K562 (cell line): ENCODE measurements around the gene GPR3. TPM values are rescaled to one million over a fixed set of nuclear protein-coding genes. Genes with fewer than 3 reads are reported as not detected.

Experiments
- BACH1 ChIP-seq: fragments of 200-800 bp; sonication (Bioruptor generic); IDR thresholded peaks from 2 replicates; pipeline ENCODE4 v1.6.1; 2016; ENCODE audit warnings: missing genetic modification characterization, missing compliant biosample characterization
- BDP1 ChIP-seq: IDR thresholded peaks from 3 replicates; pipeline ENCODE4 v1.6.1; 2011; ENCODE audit not compliant: insufficient read length, insufficient read depth
- CAMTA2 ChIP-seq: fragments of 250-450 bp; sonication (Bioruptor Pico); conservative IDR thresholded peaks from 2 replicates; pipeline ENCODE4 v1.5.1; 2022
- CXXC5 ChIP-seq: fragments of 250-450 bp; sonication (Bioruptor Pico); IDR thresholded peaks from 2 replicates; pipeline ENCODE4 v1.8.0; 2022; ENCODE audit warnings: inconsistent platforms, mild to moderate bottlenecking, moderate library complexity
- DDX20 ChIP-seq: fragments of 450-650 bp; IDR thresholded peaks from 2 replicates; pipeline ENCODE4 v1.6.1; 2016; ENCODE audit warnings: missing genetic modification characterization, low read depth, mild to moderate bottlenecking, missing compliant biosample characterization, moderate library complexity
- EZH2 ChIP-seq: IDR thresholded peaks from 2 replicates; pipeline ENCODE4 v1.6.1; 2012; ENCODE audit warnings: low read depth, mild to moderate bottlenecking, inconsistent platforms, low read length, borderline replicate concordance
- HDGF ChIP-seq: fragments of 450-650 bp; IDR thresholded peaks from 2 replicates; pipeline ENCODE4 v1.6.1; 2016
- NR2C1 ChIP-seq, 2 experiments: fragments of 450-650 bp; IDR thresholded peaks; 2 replicates each; pipeline ENCODE4 v1.6.1; 2017; ENCODE audit warnings: mild to moderate bottlenecking in 2 of 2, antibody characterized with exemption in 1 of 2, inconsistent platforms in 1 of 2, missing compliant biosample characterization in 1 of 2, missing genetic modification characterization in 1 of 2
- PHF21A ChIP-seq: fragments of 450-650 bp; IDR thresholded peaks from 2 replicates; pipeline ENCODE4 v1.6.1; 2017; ENCODE audit warnings: low read depth, borderline replicate concordance
- POLR2AphosphoS5 ChIP-seq: IDR thresholded peaks from 2 replicates; pipeline ENCODE4 v1.6.1; 2011; ENCODE audit warnings: mild to moderate bottlenecking, low read depth, low read length, moderate library complexity; ENCODE audit not compliant: control insufficient read depth, insufficient read depth
- RHOXF2B ChIP-seq: fragments of 250-450 bp; sonication (Bioruptor Pico); conservative IDR thresholded peaks from 2 replicates; pipeline ENCODE4 v1.5.1; 2021
- SIRT6 ChIP-seq: IDR thresholded peaks from one replicate; pipeline ENCODE4 v1.6.1; 2012; ENCODE audit warnings: low read depth, mild to moderate bottlenecking, control low read depth, inconsistent platforms, low read length, moderate library complexity
- SNRNP70 ChIP-seq: fragments of 200-400 bp; formaldehyde crosslinking; optimal IDR thresholded peaks from 2 replicates; pipeline ENCODE3; 2017; ENCODE audit warnings: low read depth, low read length
- SREBF2 ChIP-seq: sonication (generic); formaldehyde crosslinking; IDR thresholded peaks from 2 replicates; pipeline ENCODE4 v1.4.0; 2020; ENCODE audit warnings: mild to moderate bottlenecking, missing genetic modification reagents
- TBL1XR1 ChIP-seq, 2 experiments: IDR thresholded peaks; 2 replicates each; pipeline ENCODE4 v1.6.1; 2012; ENCODE audit warnings: improper control_type of control experiment in 2 of 2, low read length in 2 of 2, mild to moderate bottlenecking in 1 of 2
- TFAM ChIP-seq: fragments of 250-450 bp; sonication (Bioruptor Pico); conservative IDR thresholded peaks from 2 replicates; pipeline ENCODE4 v1.5.0; 2021; ENCODE audit warnings: mild to moderate bottlenecking, moderate library complexity
- ZNF3 ChIP-seq: fragments of 250-450 bp; sonication (Bioruptor Pico); IDR thresholded peaks from 2 replicates; pipeline ENCODE4 v1.5.0; 2021; ENCODE audit warnings: mild to moderate bottlenecking, moderate library complexity
- ZNF431 ChIP-seq: sonication (generic); formaldehyde crosslinking; IDR thresholded peaks from 2 replicates; pipeline ENCODE4 v1.8.0; 2022; ENCODE audit warnings: mild to moderate bottlenecking, missing genetic modification reagents
- ZNF444 ChIP-seq: fragments of 250-450 bp; sonication (Bioruptor Pico); IDR thresholded peaks from 2 replicates; pipeline ENCODE4 v1.4.0; 2020; ENCODE audit warnings: mild to moderate bottlenecking, moderate library complexity
- ZNF584 ChIP-seq: fragments of 200-800 bp; sonication (Bioruptor generic); IDR thresholded peaks from 2 replicates; pipeline ENCODE4 v1.6.1; 2016; ENCODE audit warnings: low read depth, mild to moderate bottlenecking, missing genetic modification characterization, missing compliant biosample characterization
- polyA plus RNA-seq, 8 experiments: library from polyadenylated mRNA; depleted of rRNA in 4 of 8; stranded (reverse) in 5 of 8; unstranded in 3 of 8; fragments of >200 nt; fragmentation: Nextera tagmentation in 2 of 8; fragmentation: Illumina TruSeq in 1 of 8; extraction: Ambion mirVana in 2 of 8; extraction: Trizol in 1 of 8; gene quantifications; 2 replicates each; pipeline versions ENCODE4 v1.2.1 to v1.2.3, GENCODE V29; 2011 to 2014; ENCODE audit warnings: inconsistent platforms in 1 of 8, missing spikeins in 1 of 8
- total RNA-seq, 7 experiments: library from RNA; depleted of rRNA in 6 of 7; stranded (reverse); fragments of >200 nt in 6 of 7; fragmentation: Illumina TruSeq in 2 of 7; extraction: Trizol in 2 of 7; gene quantifications; 2 replicates each; pipeline versions ENCODE4 v1.2.1 to v1.2.3, GENCODE V29; 2011 to 2021; ENCODE audit warnings: low replicate concordance in 1 of 7
- TF ChIP-seq, protein P1 (sequence below): fragments of 250-450 bp; sonication (Bioruptor Pico); IDR thresholded peaks from 2 replicates; pipeline ENCODE4 v1.5.0; 2022; ENCODE audit warnings: mild to moderate bottlenecking
- TF ChIP-seq, protein P2 (sequence below): sonication (generic); formaldehyde crosslinking; IDR thresholded peaks from 2 replicates; pipeline ENCODE4 v1.8.1; 2023; ENCODE audit warnings: mild to moderate bottlenecking, missing genetic modification reagents, moderate library complexity
- TF ChIP-seq, protein P3 (sequence below): fragments of 250-450 bp; sonication (Bioruptor Pico); IDR thresholded peaks from 2 replicates; pipeline ENCODE4 v1.5.1; 2021; ENCODE audit warnings: mild to moderate bottlenecking

Gene GPR3
- total and polyA plus RNA-seq, 9 of the 15 experiments (the other 6 are each of a cell fraction or from before 2014, with no cell fraction given), result 0.24 to 11.5 (median 3.7) TPM

GRCh38 chr1:27365372-27366112 lies 26.9 kb upstream of the GPR3 start (continued):
- TF ChIP-seq, protein P1, sequence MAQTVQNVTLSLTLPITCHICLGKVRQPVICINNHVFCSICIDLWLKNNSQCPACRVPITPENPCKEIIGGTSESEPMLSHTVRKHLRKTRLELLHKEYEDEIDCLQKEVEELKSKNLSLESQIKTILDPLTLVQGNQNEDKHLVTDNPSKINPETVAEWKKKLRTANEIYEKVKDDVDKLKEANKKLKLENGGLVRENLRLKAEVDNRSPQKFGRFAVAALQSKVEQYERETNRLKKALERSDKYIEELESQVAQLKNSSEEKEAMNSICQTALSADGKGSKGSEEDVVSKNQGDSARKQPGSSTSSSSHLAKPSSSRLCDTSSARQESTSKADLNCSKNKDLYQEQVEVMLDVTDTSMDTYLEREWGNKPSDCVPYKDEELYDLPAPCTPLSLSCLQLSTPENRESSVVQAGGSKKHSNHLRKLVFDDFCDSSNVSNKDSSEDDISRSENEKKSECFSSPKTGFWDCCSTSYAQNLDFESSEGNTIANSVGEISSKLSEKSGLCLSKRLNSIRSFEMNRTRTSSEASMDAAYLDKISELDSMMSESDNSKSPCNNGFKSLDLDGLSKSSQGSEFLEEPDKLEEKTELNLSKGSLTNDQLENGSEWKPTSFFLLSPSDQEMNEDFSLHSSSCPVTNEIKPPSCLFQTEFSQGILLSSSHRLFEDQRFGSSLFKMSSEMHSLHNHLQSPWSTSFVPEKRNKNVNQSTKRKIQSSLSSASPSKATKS, result no peak
- TF ChIP-seq CXXC5, result no peak; the same call in 1 of the 2 replicates
- TF ChIP-seq SIRT6, result no peak
- TF ChIP-seq, protein P2, sequence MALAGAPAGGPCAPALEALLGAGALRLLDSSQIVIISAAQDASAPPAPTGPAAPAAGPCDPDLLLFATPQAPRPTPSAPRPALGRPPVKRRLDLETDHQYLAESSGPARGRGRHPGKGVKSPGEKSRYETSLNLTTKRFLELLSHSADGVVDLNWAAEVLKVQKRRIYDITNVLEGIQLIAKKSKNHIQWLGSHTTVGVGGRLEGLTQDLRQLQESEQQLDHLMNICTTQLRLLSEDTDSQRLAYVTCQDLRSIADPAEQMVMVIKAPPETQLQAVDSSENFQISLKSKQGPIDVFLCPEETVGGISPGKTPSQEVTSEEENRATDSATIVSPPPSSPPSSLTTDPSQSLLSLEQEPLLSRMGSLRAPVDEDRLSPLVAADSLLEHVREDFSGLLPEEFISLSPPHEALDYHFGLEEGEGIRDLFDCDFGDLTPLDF (CRISPR knock-in tag), result 0 out of 2 replicates have a peak, but pooled peaks have one; percentile 43
- peak; percentile 65 for TF ChIP-seq POLR2AphosphoS5
- TF ChIP-seq ZNF584 (CRISPR knock-in tag), result no peak
- no peak for TF ChIP-seq NR2C1 (IDR thresholded peaks at IDR 0.05)
- TF ChIP-seq NR2C1 (tag; IDR thresholded peaks at IDR 0.05), result no peak
- no peak for TF ChIP-seq RHOXF2B (CRISPR knock-in tag)
- no peak for TF ChIP-seq BACH1 (tag)
- TF ChIP-seq ZNF3 (CRISPR knock-in tag), result no peak
- TF ChIP-seq TFAM, result no peak
- TF ChIP-seq EZH2, result no peak
- TF ChIP-seq HDGF, result 0 out of 2 replicates have a peak, but pooled peaks have one; percentile 87
- no peak for TF ChIP-seq SREBF2 (CRISPR knock-in tag)
- no peak for TF ChIP-seq DDX20 (tag)
- TF ChIP-seq ZNF431 (CRISPR knock-in tag), result no peak
- TF ChIP-seq SNRNP70, result no peak
- no peak for TF ChIP-seq CAMTA2 (CRISPR knock-in tag)
- TF ChIP-seq PHF21A, result no peak
- no peak for TF ChIP-seq BDP1
- TF ChIP-seq TBL1XR1 (IDR thresholded peaks at IDR 0.05; ENCODE audit: low read length in 2 of 2), result no peak
- TF ChIP-seq ZNF444 (CRISPR knock-in tag), result no peak
- TF ChIP-seq, protein P3, sequence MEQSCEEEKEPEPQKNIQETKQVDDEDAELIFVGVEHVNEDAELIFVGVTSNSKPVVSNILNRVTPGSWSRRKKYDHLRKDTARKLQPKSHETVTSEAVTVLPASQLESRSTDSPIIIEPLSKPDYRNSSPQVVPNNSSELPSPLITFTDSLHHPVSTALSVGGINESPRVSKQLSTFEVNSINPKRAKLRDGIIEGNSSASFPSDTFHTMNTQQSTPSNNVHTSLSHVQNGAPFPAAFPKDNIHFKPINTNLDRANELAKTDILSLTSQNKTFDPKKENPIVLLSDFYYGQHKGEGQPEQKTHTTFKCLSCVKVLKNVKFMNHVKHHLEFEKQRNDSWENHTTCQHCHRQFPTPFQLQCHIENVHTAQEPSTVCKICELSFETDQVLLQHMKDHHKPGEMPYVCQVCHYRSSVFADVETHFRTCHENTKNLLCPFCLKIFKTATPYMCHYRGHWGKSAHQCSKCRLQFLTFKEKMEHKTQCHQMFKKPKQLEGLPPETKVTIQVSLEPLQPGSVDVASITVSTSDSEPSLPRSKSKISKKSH, result no peak
